T follicular helper cell (primary cell): ENCODE measurements around the gene NAT9.

Source experiments
- DNase-seq: peaks from one replicate; pipeline ENCODE4 v3.0.0-alpha.2; 2020; ENCODE audit warnings: low read depth

The NAT9 gene

DNA sequence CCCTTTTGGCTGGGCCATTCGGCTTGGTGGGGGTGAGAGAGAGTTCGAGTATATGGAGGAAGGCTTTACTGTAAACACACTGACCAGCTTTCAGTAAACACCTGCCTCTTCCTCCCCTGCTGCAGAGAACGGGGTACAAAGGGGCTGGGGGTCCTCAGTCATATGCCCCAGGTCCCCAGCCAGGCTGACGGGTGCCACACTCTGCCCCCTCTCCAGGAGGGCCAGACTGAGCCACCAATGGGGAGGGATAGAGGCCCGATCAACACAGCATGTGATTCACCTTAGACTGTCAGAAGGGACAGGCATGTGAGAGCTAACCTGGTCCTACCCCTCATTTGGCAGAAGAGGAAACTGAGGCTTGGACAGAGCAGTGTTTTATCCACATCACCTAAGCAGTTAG, 14.7 kb downstream of the NAT9 start:
- DNase-seq, result no peak

GRCh38 chr17:74760404-74761105, 15.6 kb downstream of the NAT9 start:
- no peak for DNase-seq

DNA sequence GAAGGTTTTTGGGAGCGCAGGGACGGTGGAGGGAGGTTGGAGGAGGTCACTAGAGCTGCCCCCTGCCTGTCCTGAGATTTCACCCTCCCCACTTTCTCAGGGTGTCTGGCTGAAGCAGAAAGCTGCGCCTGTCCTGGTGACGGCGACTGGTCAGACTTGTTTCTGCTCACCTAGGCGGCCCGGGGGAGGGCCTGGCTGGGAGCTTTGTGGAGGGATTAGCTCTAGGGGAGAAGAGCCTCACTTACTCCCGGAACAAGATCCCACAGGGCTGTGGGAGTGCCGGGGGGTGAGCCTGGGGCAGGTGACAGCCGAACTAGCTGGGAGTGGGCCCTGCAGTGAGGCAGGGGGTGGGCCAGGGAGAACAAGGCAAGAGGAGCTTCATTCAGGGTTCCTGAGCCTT, 16.2 kb downstream of the NAT9 start:
- no peak for DNase-seq

DNA sequence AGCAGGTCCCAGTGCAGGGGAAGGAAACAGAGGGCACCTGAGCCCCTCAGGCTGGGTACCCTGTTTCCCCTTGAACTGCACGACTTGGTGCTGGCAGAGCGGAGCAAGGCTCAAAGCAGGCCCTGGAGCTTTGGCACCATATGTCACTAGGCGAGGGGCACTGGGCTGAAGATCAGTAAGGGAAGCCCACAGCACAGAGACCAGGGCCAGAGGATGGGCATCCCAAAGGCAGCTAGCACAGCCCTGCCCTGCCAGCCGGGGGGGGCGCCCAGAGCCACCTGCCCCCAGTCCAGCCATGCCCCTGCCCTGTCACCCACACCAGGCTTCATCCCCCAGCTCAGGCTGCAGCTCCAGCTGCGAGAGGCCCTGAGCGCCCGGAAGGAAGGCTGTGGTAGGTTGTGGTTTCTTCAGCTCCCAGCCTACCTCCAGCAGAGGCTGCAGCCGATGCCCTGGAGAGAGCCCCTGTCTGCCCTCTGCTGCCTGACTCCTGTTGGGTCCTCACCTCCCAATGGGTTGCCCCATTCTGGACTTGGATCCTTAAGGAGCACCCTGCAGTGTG, 16.8 kb downstream of the NAT9 start:
- DNase-seq, result no peak

GRCh38 chr17:74758848-74759168, 17.3 kb downstream of the NAT9 start:
- DNase-seq, result no peak

DNA sequence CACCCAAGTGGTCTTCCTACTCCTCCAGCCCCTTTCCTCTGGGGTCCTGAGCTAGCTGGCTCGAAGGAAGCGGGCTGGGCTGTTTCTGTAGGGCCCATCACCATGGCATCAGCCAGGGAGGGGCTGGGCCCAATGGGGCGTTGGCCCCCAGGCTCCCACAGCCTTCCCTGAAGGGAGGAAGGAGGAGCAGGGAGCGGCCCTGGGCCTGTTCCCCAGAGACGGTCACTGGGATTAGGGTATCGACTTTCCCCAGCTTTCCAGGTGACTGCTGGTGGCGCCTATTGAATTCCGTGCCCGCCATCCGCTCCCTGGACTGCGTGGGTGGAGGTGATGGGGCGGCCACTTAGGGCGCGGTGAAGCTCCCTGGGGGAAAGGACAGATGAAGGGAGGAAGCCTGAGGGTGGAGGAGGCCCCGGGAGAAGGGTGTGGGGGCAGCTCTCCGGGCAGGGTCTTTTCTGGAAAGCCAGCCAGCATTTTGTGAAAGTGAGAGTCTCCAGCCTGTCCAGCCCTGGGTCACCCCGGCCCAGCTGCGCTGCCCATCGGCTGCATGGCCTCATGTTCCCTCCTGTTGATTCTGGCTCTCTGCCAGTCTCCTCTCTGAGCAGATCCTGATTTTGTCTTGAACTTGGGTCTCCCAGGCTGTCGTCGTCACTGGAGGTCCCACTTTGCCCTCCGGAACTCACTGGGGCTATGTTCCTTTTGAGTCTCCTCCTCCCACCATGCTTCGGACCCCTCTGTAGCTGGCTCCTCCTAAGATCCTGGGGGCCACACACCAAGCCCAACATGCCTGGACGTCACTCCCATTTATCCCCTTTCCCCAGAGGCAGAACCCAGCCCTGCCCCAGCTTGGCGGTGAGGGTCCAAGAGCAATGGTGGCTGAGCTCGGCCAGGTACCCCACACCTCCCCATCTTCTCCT, 18.0 kb downstream of the NAT9 start:
- DNase-seq, result no peak

- DNase-seq, result no peak
These were observed 18.6 kb downstream of the NAT9 start for GRCh38 chr17:74757502-74757901.

DNA sequence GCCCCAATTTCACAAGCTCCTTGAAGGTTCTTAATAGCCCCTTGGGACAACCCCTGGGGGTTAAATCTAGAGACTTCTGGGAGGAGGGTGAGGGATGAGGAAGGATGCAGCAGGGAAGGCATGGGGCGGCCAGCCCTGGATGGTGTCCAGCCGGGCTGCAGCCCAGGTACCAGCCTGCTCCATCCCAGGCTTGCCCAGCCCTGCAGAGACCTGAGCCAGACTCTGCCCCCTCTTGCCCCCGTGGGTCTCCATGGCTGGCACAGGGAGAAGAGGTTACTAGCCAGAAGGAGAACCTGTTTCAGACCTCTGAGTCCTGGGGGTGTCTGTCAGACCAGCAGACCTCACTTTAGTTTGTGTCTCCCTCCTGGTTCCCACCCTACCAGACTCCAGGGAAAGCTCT, 19.3 kb downstream of the NAT9 start:
- no peak for DNase-seq

DNA sequence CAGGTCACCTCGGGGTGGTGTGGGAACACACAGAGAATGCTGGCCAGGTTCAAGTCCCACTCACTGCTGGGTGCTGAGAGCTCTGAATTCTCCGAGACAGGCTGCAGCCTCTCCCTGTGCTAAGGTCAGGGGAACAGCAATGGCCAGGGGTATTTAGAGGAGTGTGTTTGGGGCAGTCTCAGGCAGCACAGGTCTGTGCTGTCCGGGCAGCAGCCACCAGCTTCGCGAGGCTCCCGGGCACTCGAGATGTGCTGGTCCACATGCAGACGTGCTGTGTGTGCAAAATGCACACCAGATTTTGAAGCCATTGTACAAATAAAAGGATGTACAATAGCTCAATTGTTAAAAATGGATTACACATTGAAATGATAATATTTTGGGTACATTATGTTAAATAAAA, 20.6 kb downstream of the NAT9 start:
- DNase-seq, result no peak

DNA sequence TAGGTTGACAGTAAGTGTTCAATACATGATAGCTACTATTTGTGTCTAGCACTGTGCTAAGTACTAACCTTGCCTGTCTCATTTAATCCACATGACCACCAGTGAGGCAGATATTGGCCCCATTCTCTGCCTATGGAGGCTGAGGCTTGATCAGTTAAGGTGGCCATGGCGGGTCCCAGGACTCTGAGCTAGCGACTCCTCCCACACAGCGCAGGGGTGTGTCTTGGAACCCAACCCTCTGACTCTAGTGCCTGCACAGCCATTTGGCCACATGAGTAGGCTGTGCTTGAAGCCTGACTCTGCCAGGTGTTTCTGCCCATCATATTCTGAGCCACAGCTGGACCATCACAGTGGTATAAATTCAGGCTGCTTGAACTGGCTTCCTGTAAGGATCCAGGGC, 21.3 kb downstream of the NAT9 start:
- no peak for DNase-seq

GRCh38 chr17:74752822-74753401, 23.2 kb downstream of the NAT9 start:
- DNase-seq, result no peak

- DNase-seq, result no peak
These were observed 23.7 kb downstream of the NAT9 start for GRCh38 chr17:74752415-74752814.

DNA sequence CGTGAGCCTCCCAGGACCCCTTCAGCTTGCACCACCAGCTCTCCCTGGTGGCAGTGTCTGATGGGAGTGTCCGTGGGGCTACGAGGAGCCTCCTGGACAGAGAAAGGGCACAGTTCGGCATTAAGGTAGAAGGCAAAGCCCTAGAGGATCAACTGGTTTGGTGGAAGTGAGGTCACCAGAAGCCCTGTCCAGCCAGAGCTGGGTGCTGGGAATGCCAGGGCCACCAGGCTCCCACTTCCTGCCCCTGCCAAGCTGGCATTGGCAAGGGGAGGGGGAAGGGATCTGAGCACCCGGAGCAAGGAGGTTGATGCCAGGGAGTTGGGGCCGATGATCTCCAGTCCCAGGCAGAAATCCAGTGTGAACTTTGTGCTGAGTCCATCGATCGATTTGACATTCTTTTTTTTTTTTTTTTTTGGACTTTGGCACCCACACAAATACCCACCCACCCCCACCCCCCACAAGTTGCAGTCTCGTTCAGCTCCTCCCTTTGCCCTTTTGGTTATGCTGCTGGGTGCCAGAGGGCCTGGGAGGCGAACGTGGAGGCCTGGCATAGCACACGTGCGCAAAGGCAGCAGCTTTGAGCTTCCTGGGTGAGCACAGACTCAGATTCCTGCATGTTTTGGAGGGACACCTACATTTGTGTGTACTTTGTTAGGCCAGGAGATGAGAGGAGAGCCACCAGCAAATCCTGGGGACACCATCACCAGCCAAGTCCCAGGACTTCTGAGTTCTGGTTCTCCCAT, 25.6 kb downstream of the NAT9 start:
- no peak for DNase-seq

DNA sequence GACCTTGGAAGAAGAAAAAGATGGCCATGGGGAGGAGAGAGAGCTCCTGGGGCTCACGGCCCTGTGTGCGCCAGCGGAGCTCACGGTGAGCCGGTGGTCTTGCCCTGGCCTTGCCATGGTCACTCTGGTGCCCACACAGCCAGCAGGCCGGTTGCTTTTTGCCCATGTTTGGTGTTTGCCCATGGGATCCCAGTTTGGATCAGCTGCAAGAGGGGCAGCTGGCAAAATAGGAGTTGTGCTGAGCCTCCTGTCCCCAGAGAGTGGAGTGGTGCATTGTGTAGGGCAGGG, 26.2 kb downstream of the NAT9 start:
- DNase-seq, result no peak

- no peak for DNase-seq
These were observed 26.7 kb downstream of the NAT9 start for GRCh38 chr17:74749279-74750038.

- peak; percentile 89 for DNase-seq
These were observed 27.4 kb downstream of the NAT9 start, which contains the start of gene NHERF1 for GRCh38 chr17:74748529-74749278. Gene NHERF1 (plus strand): TSS chr17:74748628. CDS start chr17:74748847, 219 bp downstream.

DNA sequence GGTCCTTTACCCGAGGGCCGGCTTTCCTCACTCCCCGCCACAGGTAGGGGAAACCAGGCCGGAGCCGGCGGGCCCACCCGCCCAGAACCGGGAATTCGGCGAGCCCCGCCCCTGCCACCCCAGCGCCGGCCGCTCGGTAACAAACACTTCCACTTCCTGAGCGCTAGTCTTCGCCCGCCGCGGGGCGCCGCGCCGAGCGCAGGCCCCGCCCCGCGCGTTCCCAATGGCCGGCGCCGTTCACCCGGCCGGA, 27.9 kb downstream of the NAT9 start:
- DNase-seq, result no peak

DNA sequence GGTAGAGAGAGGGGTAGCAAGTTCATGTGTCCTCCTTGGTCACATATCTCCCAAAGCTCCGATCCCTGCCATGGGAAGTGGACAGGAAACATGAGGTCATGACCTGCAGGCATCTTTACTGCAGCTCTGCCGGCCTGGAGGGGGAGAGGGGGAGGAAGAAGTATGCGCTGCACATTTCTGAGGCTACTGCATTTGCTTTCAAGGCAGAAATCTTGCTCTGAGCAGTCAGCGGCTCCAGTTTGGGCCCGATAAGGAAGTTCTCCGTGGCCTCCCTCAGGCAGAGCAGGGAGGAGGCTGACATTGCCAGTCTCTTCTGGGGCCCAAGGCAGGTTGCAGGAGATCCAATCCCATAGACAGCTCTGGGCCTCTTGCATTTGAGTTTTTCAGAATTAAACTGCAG, 29.2 kb downstream of the NAT9 start:
- DNase-seq, result no peak

GRCh38 chr17:74746376-74746775, 29.8 kb downstream of the NAT9 start:
- no peak for DNase-seq

DNA sequence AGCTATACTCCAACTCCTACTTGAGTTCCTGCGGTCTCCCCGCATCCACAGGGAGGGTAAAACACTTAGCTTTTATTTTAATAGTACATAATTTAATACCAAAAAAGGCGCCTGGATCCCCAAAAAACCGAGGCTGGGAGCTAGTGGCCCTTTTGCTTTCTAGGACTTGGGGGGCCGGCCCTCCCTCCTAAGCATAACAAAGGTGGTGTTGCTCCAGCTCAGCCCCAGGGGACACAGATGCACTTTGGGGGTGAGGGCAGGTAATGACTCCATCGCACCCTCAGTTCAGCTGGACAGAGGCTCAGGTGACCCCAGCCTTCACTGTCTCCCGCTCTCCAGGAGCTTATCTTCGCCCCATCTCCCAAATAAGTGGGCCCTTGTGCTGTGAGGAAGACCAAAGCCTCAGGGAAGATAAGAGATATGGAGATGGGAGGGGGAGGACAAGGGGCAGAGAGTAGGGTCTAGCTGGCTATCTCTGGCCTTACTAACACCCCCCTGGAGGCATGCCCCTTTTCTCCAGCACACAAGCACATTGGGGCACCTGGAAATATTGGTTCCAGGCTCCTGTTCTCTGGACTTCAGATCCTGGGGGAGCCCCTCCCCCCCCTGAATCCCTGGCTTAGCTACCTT, 30.5 kb downstream of the NAT9 start:
- no peak for DNase-seq
